Body of pancreas (tissue), 4 donors: Measurements from ENCODE around the gene CIP2A. TPM values are rescaled to one million over a fixed set of nuclear protein-coding genes. Genes with fewer than 3 reads are reported as not detected.
"Not testable (repeated sequence)": the region's sequence is repeated elsewhere in the genome, so short reads cannot be mapped to it uniquely, and the experiment has no call there.

ENCODE experiments used
- ATAC-seq: fragments of 150-250 bp; one replicate; pipeline ENCODE4 v1.9.1; 2016
- DNase-seq, 4 donors: peaks; one replicate each; pipeline ENCODE4 v3.0.0-alpha.2; 2019
- H3K27ac ChIP-seq, 4 donors: fragments of 200-600 bp; sonication (generic); 1 replicate in 3 of 4; 2 replicates in 1 of 4; pipeline versions ENCODE4 v1.5.1 to v1.6.1; 2016 to 2019; ENCODE audit warnings: mild to moderate bottlenecking in 1 of 4, mixed read lengths in 1 of 4, moderate library complexity in 1 of 4
- H3K27me3 ChIP-seq, 2 donors: fragments of 200-600 bp; sonication (generic); one replicate each; pipeline ENCODE4 v1.6.0; 2016; ENCODE audit warnings: mild to moderate bottlenecking in 1 of 2
- H3K36me3 ChIP-seq, 2 donors: fragments of 200-600 bp; sonication (generic); replicated peaks in 1 of 2; 2 replicates each; pipeline ENCODE4 v1.5.1; 2016; ENCODE audit warnings: low read depth in 2 of 2; ENCODE audit not compliant: insufficient read depth in 1 of 2
- H3K4me1 ChIP-seq: fragments of 200-600 bp; sonication (generic); one replicate; pipeline ENCODE4 v1.6.0; 2016
- H3K4me3 ChIP-seq, 2 donors: fragments of 200-600 bp; sonication (generic); 1 replicate in 1 of 2; 2 replicates in 1 of 2; pipeline ENCODE4 v1.5.1; 2016 to 2019
- H3K9me3 ChIP-seq, 3 donors: fragments of 200-600 bp; sonication (generic); 1 replicate in 2 of 3; 2 replicates in 1 of 3; pipeline ENCODE4 v1.5.1; 2016
- CTCF ChIP-seq, 7 experiments: fragments of 450-650 bp in 4 of 7; fragments of 200-600 bp in 3 of 7; sonication (generic) in 3 of 7; IDR thresholded peaks; one replicate each; pipeline ENCODE4 v1.5.1; 2016 to 2019; ENCODE audit warnings: antibody characterized with exemption in 7 of 7
- POLR2A ChIP-seq, 3 donors: fragments of 450-650 bp; IDR thresholded peaks; one replicate each; pipeline ENCODE4 v1.6.1; 2016; ENCODE audit warnings: antibody characterized with exemption in 3 of 3, mild to moderate bottlenecking in 2 of 3
- WGBS, 2 donors: methylation state at CpG; one replicate each; pipeline ENCODE4 v1.1.5; 2017; 5-methylcytosine and 5-hydroxymethylcytosine counted together
- intact Hi-C: fragments of 100-400 bp; cut with DNase I; formaldehyde crosslinking; loops from one replicate; pipeline ENCODE4 v1.15.1; 2023
- total RNA-seq, 2 donors: library from RNA; depleted of rRNA; stranded (reverse); fragments of >200 nt; gene quantifications; one replicate each; pipeline ENCODE4 v1.1.0, GENCODE V29; 2016

Gene CIP2A
- total RNA-seq, result 1 to 10 TPM in 1 of 2 donors, under 1 TPM in 1; 0.33 to 3.6 TPM

GRCh38 chr3:108589081-108589997 lies at the start of gene CIP2A, which contains the start of gene DZIP3:
Gene CIP2A (minus strand): TSS chr3:108589438. CDS start chr3:108589375, 63 bp downstream.
Gene DZIP3 (plus strand): TSS chr3:108589722. CDS start chr3:108605407, 15,685 bp downstream.
- no peaks in the 10 kb centered on the region for H3K9me3 ChIP-seq
- ATAC-seq, result peak; percentile 91
- intact Hi-C loops, result no loop called here
- H3K27me3 ChIP-seq, result no peaks in the 10 kb centered on the region
- TF ChIP-seq CTCF (IDR thresholded peaks at IDR 0.05), result peak in 3 of 7 experiments; percentile 13 to 22 (median 18)
- TF ChIP-seq POLR2A (IDR thresholded peaks at IDR 0.05), result peak; percentile 59 to 87 (median 84)
- WGBS, 2 donors, result 0 to 1% methylated on average over 37 to 59 of the region's 59 CpGs
- peak within 1 kb of the TSS; percentile 82 to 96 for H3K4me3 ChIP-seq
- peak within 1 kb of the TSS; percentile 85 to 89 (median 88) for H3K27ac ChIP-seq
- DNase-seq, result peak; percentile 72 to 81 (median 78)
- peaks cover 11% of the 10 kb centered on the region for H3K4me1 ChIP-seq
- no peaks in the 10 kb centered on the region for H3K36me3 ChIP-seq

DNA sequence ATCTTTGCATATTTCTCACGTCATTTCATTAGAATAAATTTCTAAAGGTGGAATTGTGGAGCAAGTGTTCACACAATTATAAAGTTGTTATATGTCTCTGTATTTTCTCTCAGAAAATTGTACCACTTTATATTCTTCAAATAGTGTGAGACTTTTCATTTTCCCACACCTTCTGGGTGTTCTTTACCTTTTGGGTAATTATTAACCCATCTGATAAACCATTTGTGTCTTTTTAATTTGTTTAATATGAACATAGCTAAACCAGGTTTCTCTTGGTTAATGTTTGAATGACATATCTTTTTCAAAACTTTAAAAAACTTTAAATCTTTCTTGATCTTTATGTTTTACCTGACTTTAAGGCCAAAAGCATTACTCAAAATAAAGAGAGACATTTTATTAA lies 40.7 kb upstream of the CIP2A start:
- Histone ChIP-seq H3K4me3 (no peak overlapping the region), H3K27ac (no peak overlapping the region), H3K27me3 (no peaks in the 10 kb centered on the region), H3K9me3 (no peaks in the 10 kb centered on the region), H3K4me1 (peaks cover 14% of the 10 kb centered on the region), H3K36me3 (no peaks in the 10 kb centered on the region)
- intact Hi-C loops, result no loop called here
- peak; percentile 58 for ATAC-seq
- WGBS, 2 donors, result 46 to 63% methylated on average over 1 of the region's 1 CpG
- no peak for DNase-seq
- no peak for TF ChIP-seq POLR2A (IDR thresholded peaks at IDR 0.05)
- no peak for TF ChIP-seq CTCF (IDR thresholded peaks at IDR 0.05)

DNA sequence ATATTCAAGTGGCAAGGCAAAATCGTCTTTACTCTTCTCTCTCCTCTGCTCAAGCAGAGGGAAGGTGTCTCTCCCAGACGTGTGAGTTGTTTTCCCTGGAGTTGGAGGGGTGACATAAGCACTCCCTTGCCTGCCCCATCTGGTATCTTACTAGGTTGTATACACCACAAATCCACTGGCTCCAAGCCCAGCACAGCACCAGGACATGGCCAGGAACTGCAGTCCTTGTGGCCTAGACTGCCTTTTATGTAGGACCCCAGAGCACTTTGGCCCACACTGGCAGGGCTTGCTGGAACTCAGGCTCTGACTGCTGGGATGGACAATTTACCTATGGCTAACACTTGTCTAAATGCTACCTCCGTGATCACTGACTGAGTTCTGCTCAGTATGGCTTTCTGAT lies 34.3 kb upstream of the CIP2A start:
- H3K27me3 ChIP-seq, result no peaks in the 10 kb centered on the region
- peaks cover 8% of the 10 kb centered on the region for H3K4me1 ChIP-seq
- DNase-seq (peak in 2 of 4 donors; percentile 10 to 13), ATAC-seq (no peak)
- H3K27ac ChIP-seq, result no peak overlapping the region
- intact Hi-C loops, result no loop called here
- 66 to 75% methylated on average over 3 of the region's 3 CpGs for WGBS, 2 donors
- TF ChIP-seq POLR2A (IDR thresholded peaks at IDR 0.05), result no peak
- no peak for TF ChIP-seq CTCF (IDR thresholded peaks at IDR 0.05)
- H3K4me3 ChIP-seq, result no peak overlapping the region
- H3K9me3 ChIP-seq, result no peaks in the 10 kb centered on the region
- H3K36me3 ChIP-seq, result no peaks in the 10 kb centered on the region

GRCh38 chr3:108620250-108620649 lies 31.0 kb upstream of the CIP2A start:
- no peak for DNase-seq
- 24 to 33% methylated on average over 1 of the region's 1 CpG for WGBS, 2 donors
- Histone ChIP-seq H3K9me3 (no peaks in the 10 kb centered on the region), H3K4me3 (no peak overlapping the region), H3K27me3 (no peaks in the 10 kb centered on the region), H3K36me3 (no peaks in the 10 kb centered on the region), H3K4me1 (peaks cover 7% of the 10 kb centered on the region), H3K27ac (no peak overlapping the region)
- intact Hi-C loops, result no loop called here
- ATAC-seq, result no peak
- TF ChIP-seq CTCF (IDR thresholded peaks at IDR 0.05), result no peak
- TF ChIP-seq POLR2A (IDR thresholded peaks at IDR 0.05), result no peak

DNA sequence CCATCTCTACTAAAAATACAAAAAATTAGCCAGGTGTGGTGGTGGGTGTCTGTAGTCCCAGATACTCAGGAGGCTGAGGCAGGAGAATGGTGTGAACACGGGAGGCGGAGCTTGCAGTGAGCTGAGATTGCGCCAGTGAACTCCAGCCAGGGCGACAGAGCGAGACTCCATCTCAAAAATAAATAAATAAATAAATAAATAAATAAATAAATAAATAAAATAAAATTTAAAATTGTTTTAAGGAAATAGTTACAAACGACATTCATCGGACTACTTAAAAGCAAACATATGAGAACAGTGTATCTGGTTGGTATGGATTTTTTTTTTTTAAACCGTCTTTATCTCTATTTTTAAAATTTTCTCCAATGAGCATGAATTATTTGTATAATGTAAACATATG lies 26.9 kb upstream of the CIP2A start:
- H3K27ac ChIP-seq, H3K36me3 ChIP-seq, ATAC-seq, H3K4me1 ChIP-seq, H3K9me3 ChIP-seq, H3K27me3 ChIP-seq, DNase-seq, H3K4me3 ChIP-seq, intact Hi-C loops: not testable (repeated sequence)
- 94 to 97% methylated on average over 8 of the region's 8 CpGs for WGBS, 2 donors
